Neural progenitor cell (in vitro differentiated cells): ENCODE results near the gene RAB36. TPM values are rescaled to one million over a fixed set of nuclear protein-coding genes. Genes with fewer than 3 reads are reported as not detected.

Experiments used
- DNase-seq: peaks from one replicate; pipeline ENCODE4 v3.0.0-alpha.2; 2016; ENCODE audit warnings: low spot score
- H2AFZ ChIP-seq: fragments of 200-600 bp; sonication (generic); replicated peaks from 2 replicates; pipeline ENCODE4 v1.6.1; 2016; ENCODE audit warnings: antibody characterized with exemption
- H3F3A ChIP-seq: fragments of 200-600 bp; sonication (generic); 2 replicates; pipeline ENCODE4 v1.6.1; 2016; ENCODE audit warnings: antibody characterized with exemption, low read depth
- H3K27ac ChIP-seq: fragments of 200-600 bp; sonication (generic); 2 replicates; pipeline ENCODE4 v1.5.1; 2016; ENCODE audit warnings: mild to moderate bottlenecking
- H3K27me3 ChIP-seq: fragments of 200-600 bp; sonication (generic); 2 replicates; pipeline ENCODE4 v1.6.1; 2016; ENCODE audit warnings: mild to moderate bottlenecking, moderate library complexity
- H3K36me3 ChIP-seq: fragments of 200-600 bp; sonication (generic); 2 replicates; pipeline ENCODE4 v1.5.1; 2016
- H3K4me1 ChIP-seq: fragments of 200-600 bp; sonication (generic); 2 replicates; pipeline ENCODE4 v1.6.1; 2016; ENCODE audit warnings: mixed run types
- H3K4me2 ChIP-seq: fragments of 200-600 bp; sonication (generic); 2 replicates; pipeline ENCODE4 v1.6.1; 2016
- H3K4me3 ChIP-seq: fragments of 200-600 bp; sonication (generic); 2 replicates; pipeline ENCODE4 v1.5.1; 2016
- H3K79me2 ChIP-seq: fragments of 200-600 bp; sonication (generic); 2 replicates; pipeline ENCODE4 v1.6.1; 2016; ENCODE audit warnings: low read depth
- H3K9ac ChIP-seq: fragments of 200-600 bp; sonication (generic); 2 replicates; pipeline ENCODE4 v1.6.1; 2016
- H3K9me3 ChIP-seq: fragments of 200-600 bp; sonication (generic); 2 replicates; pipeline ENCODE4 v1.5.1; 2016; ENCODE audit warnings: low read depth
- H4K20me1 ChIP-seq: fragments of 200-600 bp; sonication (generic); 2 replicates; pipeline ENCODE4 v1.6.1; 2016; ENCODE audit warnings: low read depth
- H3K27ac Mint-ChIP-seq: 3 replicates; pipeline ENCODE4 v1.8.0; 2021; ENCODE audit warnings: mixed read lengths
- H3K27me3 Mint-ChIP-seq: 2 replicates; pipeline ENCODE4 v1.8.0; 2022; ENCODE audit warnings: low read depth, mild to moderate bottlenecking, inconsistent platforms, moderate library complexity, mixed read lengths; ENCODE audit not compliant: insufficient read depth
- H3K36me3 Mint-ChIP-seq: 3 replicates; pipeline ENCODE4 v1.8.0; 2021; ENCODE audit warnings: mixed read lengths
- H3K4me1 Mint-ChIP-seq: 3 replicates; pipeline ENCODE4 v1.8.0; 2021; ENCODE audit warnings: mixed read lengths
- H3K4me3 Mint-ChIP-seq: 3 replicates; pipeline ENCODE4 v1.8.0; 2021; ENCODE audit warnings: mild to moderate bottlenecking, moderate library complexity, mixed read lengths
- H3K9me3 Mint-ChIP-seq: 3 replicates; pipeline ENCODE4 v1.8.0; 2020; ENCODE audit warnings: mixed read lengths
- CTCF ChIP-seq: fragments of 200-600 bp; sonication (generic); IDR thresholded peaks from 2 replicates; pipeline ENCODE4 v1.5.1; 2017; ENCODE audit warnings: antibody characterized with exemption, mild to moderate bottlenecking
- EZH2 ChIP-seq: fragments of 200-600 bp; sonication (generic); IDR thresholded peaks from 2 replicates; pipeline ENCODE4 v1.6.1; 2017; ENCODE audit warnings: antibody characterized with exemption, mild to moderate bottlenecking, moderate library complexity
- EZH2phosphoT487 ChIP-seq: fragments of 200-600 bp; sonication (generic); IDR thresholded peaks from 2 replicates; pipeline ENCODE4 v1.6.1; 2017; ENCODE audit warnings: antibody characterized with exemption
- total RNA-seq: library from RNA; depleted of rRNA; stranded (reverse); fragments of >200 nt; gene quantifications from 2 replicates; pipeline ENCODE4 v1.2.3, GENCODE V29; 2015; ENCODE audit warnings: low replicate concordance

The RAB36 gene
- total RNA-seq, 1 donor from 2014 or later = 2.9 TPM

GRCh38 chr22:23117891-23118646, 27.2 kb upstream of the RAB36 start:
- no peak overlapping the region for H2AFZ ChIP-seq
- Mint-ChIP-seq H3K4me3 (no peak overlapping the region), H3K36me3 (peaks cover 4% of the 10 kb centered on the region), H3K9me3 (no peaks in the 10 kb centered on the region), H3K27ac (no peak overlapping the region), H3K27me3 (peaks cover 2% of the 10 kb centered on the region), H3K4me1 (no peaks in the 10 kb centered on the region)
- no peak overlapping the region for H3K4me3 ChIP-seq
- H3F3A ChIP-seq = no peaks in the 10 kb centered on the region
- peaks cover 18% of the 10 kb centered on the region for H4K20me1 ChIP-seq
- no peaks in the 10 kb centered on the region for H3K27me3 ChIP-seq
- H3K79me2 ChIP-seq = no peaks in the 10 kb centered on the region
- no peaks in the 10 kb centered on the region for H3K36me3 ChIP-seq
- no peak for TF ChIP-seq CTCF
- TF ChIP-seq EZH2phosphoT487 = no peak
- TF ChIP-seq EZH2 = no peak
- no peak overlapping the region for H3K27ac ChIP-seq
- DNase-seq = no peak
- no peaks in the 10 kb centered on the region for H3K4me1 ChIP-seq
- no peak overlapping the region for H3K9ac ChIP-seq
- H3K9me3 ChIP-seq = no peaks in the 10 kb centered on the region
- no peak overlapping the region for H3K4me2 ChIP-seq

GRCh38 chr22:23118647-23119493, 26.4 kb upstream of the RAB36 start:
- H3K27me3 Mint-ChIP-seq = peaks cover 2% of the 10 kb centered on the region
- peaks cover 5% of the 10 kb centered on the region for H3K36me3 Mint-ChIP-seq

More at GRCh38 chr22:23118647-23119493, 26.4 kb upstream of the RAB36 start:
- Histone ChIP-seq H3K27ac (no peak overlapping the region), H3K36me3 (no peaks in the 10 kb centered on the region), H3K4me3 (no peak overlapping the region), H3K4me1 (no peaks in the 10 kb centered on the region), H3K79me2 (no peaks in the 10 kb centered on the region), H4K20me1 (peaks cover 10% of the 10 kb centered on the region), H3F3A (no peaks in the 10 kb centered on the region), H3K9me3 (no peaks in the 10 kb centered on the region), H3K4me2 (no peak overlapping the region), H3K27me3 (no peaks in the 10 kb centered on the region), H2AFZ (no peak overlapping the region), H3K9ac (no peak overlapping the region)
- no peak for TF ChIP-seq CTCF
- TF ChIP-seq EZH2phosphoT487 = no peak
- TF ChIP-seq EZH2 = no peak
- no peaks in the 10 kb centered on the region for H3K9me3 Mint-ChIP-seq
- no peak for DNase-seq
- H3K4me3 Mint-ChIP-seq = no peak overlapping the region
- H3K4me1 Mint-ChIP-seq = no peaks in the 10 kb centered on the region
- no peak overlapping the region for H3K27ac Mint-ChIP-seq
